Testis (tissue), 3 donors: ENCODE results near the gene BMP15. TPM values are rescaled to one million over a fixed set of nuclear protein-coding genes. Genes with fewer than 3 reads are reported as not detected.
A peak's percentile ranks its signal among the peaks of the same experiment; 100 is the strongest.

Source experiments
- DNase-seq: peaks from one replicate; pipeline ENCODE4 v3.0.0-alpha.2; 2019
- H3K27ac ChIP-seq, 2 donors: fragments of 200-600 bp; sonication (generic); one replicate each; pipeline ENCODE4 v1.5.1; 2019
- H3K27me3 ChIP-seq: fragments of 200-600 bp; sonication (generic); one replicate; pipeline ENCODE4 v1.5.1; 2019
- H3K36me3 ChIP-seq: fragments of 200-600 bp; sonication (generic); one replicate; pipeline ENCODE4 v1.5.1; 2017; ENCODE audit warnings: low read depth; ENCODE audit errors: missing control alignments
- H3K4me1 ChIP-seq: fragments of 200-600 bp; sonication (generic); one replicate; pipeline ENCODE4 v1.5.1; 2019
- H3K4me3 ChIP-seq, 2 donors: fragments of 200-600 bp; sonication (generic); one replicate each; pipeline ENCODE4 v1.5.1; 2017 to 2019
- H3K9me3 ChIP-seq: fragments of 200-600 bp; sonication (generic); one replicate; pipeline ENCODE4 v1.5.1; 2017
- POLR2A ChIP-seq: fragments of 450-650 bp; IDR thresholded peaks from one replicate; pipeline ENCODE4 v1.6.1; 2017; ENCODE audit warnings: antibody characterized with exemption, mild to moderate bottlenecking, moderate library complexity
- WGBS, 2 donors: methylation state at CpG; one replicate each; pipeline ENCODE4 v1.1.5; 2018; 5-methylcytosine and 5-hydroxymethylcytosine counted together
- intact Hi-C: fragments of 100-400 bp; cut with DNase I; formaldehyde crosslinking; loops from one replicate; pipeline ENCODE4 v1.15.1; 2023; ENCODE audit warnings: low total_unique reads
- polyA plus RNA-seq: library from polyadenylated mRNA; stranded (reverse); fragments of 350-450 nt; fragmentation: Illumina TruSeq; extraction: RNeasy Lipid Tissue Mini Kit (QIAGEN cat#74804); gene quantifications from one replicate; pipeline ENCODE4 v1.2.3, GENCODE V29; 2014; ENCODE audit warnings: low read depth, low replicate concordance; ENCODE audit not compliant: insufficient read depth
- total RNA-seq, 2 donors: library from RNA; depleted of rRNA; stranded (reverse); fragments of >200 nt; gene quantifications; one replicate each; pipeline ENCODE4 v1.2.3, GENCODE V29; 2016
- TF ChIP-seq, protein P1 (sequence below), 3 experiments: fragments of 450-650 bp in 2 of 3; fragments of 200-600 bp in 1 of 3; sonication (generic) in 1 of 3; IDR thresholded peaks; one replicate each; pipeline ENCODE4 v1.5.1; 2016 to 2019; ENCODE audit warnings: antibody characterized with exemption in 3 of 3, mild to moderate bottlenecking in 2 of 3, moderate library complexity in 1 of 3

The BMP15 gene
- total and polyA plus RNA-seq, 3 donors from 2014 or later = 0.55 TPM; not detected in 2

DNA sequence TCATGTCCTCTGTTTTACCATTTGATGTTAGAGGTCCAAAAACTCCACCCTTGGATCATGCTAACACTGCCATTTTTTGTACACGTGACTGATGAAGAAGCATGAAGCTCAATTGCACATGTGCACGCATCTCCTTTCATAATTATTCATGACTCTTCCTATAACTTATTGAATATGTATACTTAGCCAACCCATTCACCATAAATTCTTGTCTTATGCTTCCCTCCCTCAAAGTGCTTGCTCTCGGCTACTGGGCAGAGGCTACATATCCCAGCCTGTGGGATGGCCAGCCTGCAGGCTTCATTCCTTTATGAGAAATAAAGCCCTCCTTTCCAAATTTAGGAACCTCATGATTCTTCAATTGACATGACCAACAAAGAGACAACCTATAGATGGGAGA is 17.5 kb upstream of the BMP15 start:
- H3K9me3 ChIP-seq = no peaks in the 10 kb centered on the region
- H3K4me1 ChIP-seq = no peaks in the 10 kb centered on the region
- H3K36me3 ChIP-seq = no peaks in the 10 kb centered on the region
- WGBS, 2 donors = 88 to 100% methylated on average over 3 of the region's 3 CpGs
- H3K27ac ChIP-seq = no peak overlapping the region
- no peak overlapping the region for H3K4me3 ChIP-seq
- no peaks in the 10 kb centered on the region for H3K27me3 ChIP-seq
- no peak for TF ChIP-seq POLR2A
- TF ChIP-seq, protein P1, sequence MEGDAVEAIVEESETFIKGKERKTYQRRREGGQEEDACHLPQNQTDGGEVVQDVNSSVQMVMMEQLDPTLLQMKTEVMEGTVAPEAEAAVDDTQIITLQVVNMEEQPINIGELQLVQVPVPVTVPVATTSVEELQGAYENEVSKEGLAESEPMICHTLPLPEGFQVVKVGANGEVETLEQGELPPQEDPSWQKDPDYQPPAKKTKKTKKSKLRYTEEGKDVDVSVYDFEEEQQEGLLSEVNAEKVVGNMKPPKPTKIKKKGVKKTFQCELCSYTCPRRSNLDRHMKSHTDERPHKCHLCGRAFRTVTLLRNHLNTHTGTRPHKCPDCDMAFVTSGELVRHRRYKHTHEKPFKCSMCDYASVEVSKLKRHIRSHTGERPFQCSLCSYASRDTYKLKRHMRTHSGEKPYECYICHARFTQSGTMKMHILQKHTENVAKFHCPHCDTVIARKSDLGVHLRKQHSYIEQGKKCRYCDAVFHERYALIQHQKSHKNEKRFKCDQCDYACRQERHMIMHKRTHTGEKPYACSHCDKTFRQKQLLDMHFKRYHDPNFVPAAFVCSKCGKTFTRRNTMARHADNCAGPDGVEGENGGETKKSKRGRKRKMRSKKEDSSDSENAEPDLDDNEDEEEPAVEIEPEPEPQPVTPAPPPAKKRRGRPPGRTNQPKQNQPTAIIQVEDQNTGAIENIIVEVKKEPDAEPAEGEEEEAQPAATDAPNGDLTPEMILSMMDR (IDR thresholded peaks at IDR 0.05) = no peak
- intact Hi-C loops = no loop called here
- DNase-seq = no peak

- Histone ChIP-seq H3K27me3 (no peaks in the 10 kb centered on the region), H3K4me1 (no peaks in the 10 kb centered on the region), H3K36me3 (no peaks in the 10 kb centered on the region), H3K9me3 (no peaks in the 10 kb centered on the region), H3K27ac (no peak overlapping the region), H3K4me3 (no peak overlapping the region)
- TF ChIP-seq POLR2A = no peak
- TF ChIP-seq, protein P1 (IDR thresholded peaks at IDR 0.05) = no peak
- intact Hi-C loops = no loop called here
- no peak for DNase-seq
- 0 to 9% methylated on average over 1 of the region's 1 CpG for WGBS, 2 donors
Measured at GRCh38 chrX:50893466-50893865, 17.1 kb upstream of the BMP15 start.

GRCh38 chrX:50905334-50905733 is 5.2 kb upstream of the BMP15 start:
- peak; percentile 21 for DNase-seq
- no peak for TF ChIP-seq POLR2A
- TF ChIP-seq, protein P1 (IDR thresholded peaks at IDR 0.05) = no peak
- no peak overlapping the region for H3K27ac ChIP-seq
- WGBS, 2 donors = 70 to 74% methylated on average over 10 to 17 of the region's 17 CpGs
- no peak overlapping the region for H3K4me3 ChIP-seq
- no peaks in the 10 kb centered on the region for H3K4me1 ChIP-seq
- no peaks in the 10 kb centered on the region for H3K9me3 ChIP-seq
- intact Hi-C loops = no loop called here
- H3K36me3 ChIP-seq = no peaks in the 10 kb centered on the region
- no peaks in the 10 kb centered on the region for H3K27me3 ChIP-seq

GRCh38 chrX:50913520-50913919 is 3.0 kb downstream of the BMP15 start:
- no peak for TF ChIP-seq POLR2A
- TF ChIP-seq, protein P1 (IDR thresholded peaks at IDR 0.05) = no peak
- intact Hi-C loops = no loop called here
- H3K4me1 ChIP-seq = no peaks in the 10 kb centered on the region
- H3K9me3 ChIP-seq = no peaks in the 10 kb centered on the region
- no peak for DNase-seq
- no peaks in the 10 kb centered on the region for H3K36me3 ChIP-seq
- no peak overlapping the region for H3K27ac ChIP-seq
- no peak overlapping the region for H3K4me3 ChIP-seq
- no peaks in the 10 kb centered on the region for H3K27me3 ChIP-seq

GRCh38 chrX:50920132-50920531 is 9.6 kb downstream of the BMP15 start:
- intact Hi-C loops = no loop called here
- H3K36me3 ChIP-seq = no peaks in the 10 kb centered on the region
- H3K4me1 ChIP-seq = no peaks in the 10 kb centered on the region
- H3K27ac ChIP-seq = no peak overlapping the region
- H3K27me3 ChIP-seq = no peaks in the 10 kb centered on the region
- no peak overlapping the region for H3K4me3 ChIP-seq
- no peaks in the 10 kb centered on the region for H3K9me3 ChIP-seq
- TF ChIP-seq POLR2A = no peak
- TF ChIP-seq, protein P1 (IDR thresholded peaks at IDR 0.05) = peak in 2 of 3 experiments; percentile 10 to 18
- no peak for DNase-seq
